HepG2 (cell line): ENCODE measurements around the gene TOM1L1. TPM values are rescaled to one million over a fixed set of nuclear protein-coding genes. Genes with fewer than 3 reads are reported as not detected.

ENCODE experiments used
- ELF1 ChIP-seq: sonication (generic); formaldehyde crosslinking; IDR thresholded peaks from 2 replicates; pipeline ENCODE4 v1.4.0; 2020; ENCODE audit warnings: missing genetic modification reagents
- FOSL1 ChIP-seq: sonication (generic); formaldehyde crosslinking; IDR thresholded peaks from 2 replicates; pipeline ENCODE4 v1.9.0; 2021; ENCODE audit warnings: missing genetic modification reagents, borderline replicate concordance
- JUN ChIP-seq: sonication (generic); formaldehyde crosslinking; IDR thresholded peaks from 2 replicates; pipeline ENCODE4 v1.4.0; 2020; ENCODE audit warnings: mild to moderate bottlenecking, missing genetic modification reagents
- LCORL ChIP-seq, 2 experiments: fragments of 450-650 bp in 1 of 2; sonication (generic) in 1 of 2; formaldehyde crosslinking in 1 of 2; IDR thresholded peaks; 2 replicates each; pipeline versions ENCODE4 v1.5.0 to v1.6.1; 2017 to 2020; ENCODE audit warnings: antibody characterized with exemption in 1 of 2, missing genetic modification reagents in 1 of 2
- NCOA1 ChIP-seq: sonication (generic); formaldehyde crosslinking; IDR thresholded peaks from 2 replicates; pipeline ENCODE4 v1.9.0; 2021; ENCODE audit warnings: missing genetic modification reagents
- SAP130 ChIP-seq: IDR thresholded peaks from 2 replicates; pipeline ENCODE4 v1.6.1; 2016; ENCODE audit warnings: low read depth
- SUZ12 ChIP-seq: fragments of 150-350 bp; IDR thresholded peaks from 2 replicates; pipeline ENCODE4 v1.6.1; 2014; ENCODE audit warnings: low read depth, low read length
- ZNF136 ChIP-seq: sonication (generic); formaldehyde crosslinking; IDR thresholded peaks from 2 replicates; pipeline ENCODE4 v1.8.1; 2022; ENCODE audit warnings: low read depth, mild to moderate bottlenecking, moderate library complexity, missing genetic modification reagents
- ZNF431 ChIP-seq: sonication (generic); formaldehyde crosslinking; IDR thresholded peaks from 2 replicates; pipeline ENCODE4 v1.9.0; 2022; ENCODE audit warnings: missing genetic modification reagents, low read depth, mild to moderate bottlenecking, borderline replicate concordance
- ZNF503 ChIP-seq: sonication (generic); formaldehyde crosslinking; IDR thresholded peaks from 2 replicates; pipeline ENCODE4 v1.4.0; 2020; ENCODE audit warnings: missing genetic modification reagents
- ZNF576 ChIP-seq: sonication (generic); formaldehyde crosslinking; IDR thresholded peaks from 2 replicates; pipeline ENCODE4 v1.4.0; 2020; ENCODE audit warnings: mild to moderate bottlenecking, missing genetic modification reagents
- ZNF75D ChIP-seq: sonication (generic); formaldehyde crosslinking; IDR thresholded peaks from 2 replicates; pipeline ENCODE4 v1.8.1; 2023; ENCODE audit warnings: missing genetic modification reagents, mild to moderate bottlenecking, borderline replicate concordance
- ZSCAN5A ChIP-seq: sonication (generic); formaldehyde crosslinking; IDR thresholded peaks from 2 replicates; pipeline ENCODE4 v1.8.0; 2022; ENCODE audit warnings: mild to moderate bottlenecking, missing genetic modification reagents, borderline replicate concordance
- polyA plus RNA-seq, 8 experiments: library from polyadenylated mRNA; depleted of rRNA in 3 of 8; stranded (reverse) in 7 of 8; unstranded in 1 of 8; fragments of >200 nt; fragmentation: Illumina TruSeq in 4 of 8; extraction: Trizol in 4 of 8; gene quantifications; 2 replicates each; pipeline versions ENCODE4 v1.2.1 to v1.2.3, GENCODE V29; 2011 to 2016; ENCODE audit warnings: low read depth in 4 of 8, missing spikeins in 1 of 8, mixed read lengths in 1 of 8; ENCODE audit not compliant: insufficient read depth in 1 of 8
- total RNA-seq, 5 experiments: library from RNA; depleted of rRNA; stranded (reverse); fragments of >200 nt; fragmentation: Illumina TruSeq; extraction: Trizol; gene quantifications; 2 replicates each; pipeline ENCODE4 v1.2.3, GENCODE V29; 2016; ENCODE audit warnings: low read depth in 1 of 5
- TF ChIP-seq, protein P1 (sequence below): sonication (generic); formaldehyde crosslinking; IDR thresholded peaks from 2 replicates; pipeline ENCODE4 v1.5.0; 2020; ENCODE audit warnings: missing genetic modification reagents, mild to moderate bottlenecking, borderline replicate concordance
- TF ChIP-seq, protein P2 (sequence below): sonication (generic); formaldehyde crosslinking; IDR thresholded peaks from 2 replicates; pipeline ENCODE4 v1.5.1; 2020; ENCODE audit warnings: mild to moderate bottlenecking, missing genetic modification reagents, moderate library complexity
- TF ChIP-seq, protein P3 (sequence below): sonication (generic); formaldehyde crosslinking; IDR thresholded peaks from 2 replicates; pipeline ENCODE4 v1.4.0; 2020; ENCODE audit warnings: missing genetic modification reagents, mild to moderate bottlenecking, borderline replicate concordance

TOM1L1 gene
- total and polyA plus RNA-seq, 2 of the 13 experiments (the other 11 are each of a cell fraction or from before 2014, with no cell fraction given) = 45.3 to 51.3 TPM

DNA sequence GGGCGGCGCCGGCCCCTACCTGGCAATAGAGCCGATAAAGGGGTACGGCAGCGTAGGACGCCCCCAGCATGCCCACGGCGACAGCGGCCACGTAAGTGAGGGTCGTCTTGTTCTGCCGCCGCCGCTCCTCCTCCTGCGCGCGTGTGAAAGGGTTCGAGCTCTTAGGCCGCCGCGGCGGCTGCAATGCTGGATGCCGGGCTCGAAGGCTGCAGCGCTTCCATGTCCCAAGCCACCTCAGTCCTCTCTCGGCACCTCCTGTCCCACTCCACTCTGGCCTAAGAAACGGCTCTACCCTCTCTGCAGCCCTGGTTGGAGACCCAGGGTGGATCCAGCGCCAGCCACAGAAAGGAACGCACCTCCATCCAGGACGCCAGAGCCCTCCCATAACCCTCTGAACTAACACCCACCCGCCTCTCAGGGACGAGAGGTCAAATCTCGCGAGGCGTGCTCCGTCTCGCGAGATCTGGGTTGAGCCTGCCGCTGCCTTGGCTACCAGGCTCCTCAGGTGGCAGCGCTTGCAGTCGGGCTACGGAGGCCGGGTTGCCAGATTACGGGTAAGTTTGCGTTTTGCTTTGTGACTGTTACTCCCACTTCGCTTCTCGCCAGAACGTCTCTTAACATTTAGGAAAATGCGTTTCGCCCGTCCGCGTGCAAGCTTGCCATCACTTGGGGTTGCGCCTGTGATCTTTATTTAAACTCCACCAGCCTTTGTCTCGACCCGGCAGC lies 67.8 kb downstream of the TOM1L1 start, which contains the start of the genes COX11 and STXBP4 (continued):
- TF ChIP-seq, protein P1, sequence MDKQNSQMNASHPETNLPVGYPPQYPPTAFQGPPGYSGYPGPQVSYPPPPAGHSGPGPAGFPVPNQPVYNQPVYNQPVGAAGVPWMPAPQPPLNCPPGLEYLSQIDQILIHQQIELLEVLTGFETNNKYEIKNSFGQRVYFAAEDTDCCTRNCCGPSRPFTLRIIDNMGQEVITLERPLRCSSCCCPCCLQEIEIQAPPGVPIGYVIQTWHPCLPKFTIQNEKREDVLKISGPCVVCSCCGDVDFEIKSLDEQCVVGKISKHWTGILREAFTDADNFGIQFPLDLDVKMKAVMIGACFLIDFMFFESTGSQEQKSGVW = 0 out of 2 replicates have a peak, but pooled peaks have one; percentile 29
- TF ChIP-seq SAP130 (CRISPR knock-in tag) = peak; percentile 97
- TF ChIP-seq ZNF503 (CRISPR knock-in tag) = no peak
- peak; percentile 66; the same call in 1 of the 2 replicates for TF ChIP-seq ZNF431 (CRISPR knock-in tag)
- peak; percentile 97 for TF ChIP-seq ZSCAN5A
- 0 out of 2 replicates have a peak, but pooled peaks have one; percentile 59 for TF ChIP-seq ZNF576 (CRISPR knock-in tag)
- no peak for TF ChIP-seq LCORL (IDR thresholded peaks at IDR 0.05)
- TF ChIP-seq LCORL (CRISPR knock-in tag; IDR thresholded peaks at IDR 0.05) = peak; percentile 83
- TF ChIP-seq ZNF136 (CRISPR knock-in tag) = peak; percentile 83
- peak; percentile 38; the same call in 1 of the 2 replicates for TF ChIP-seq ELF1 (CRISPR knock-in tag)
- 0 out of 2 replicates have a peak, but pooled peaks have one; percentile 34 for TF ChIP-seq FOSL1 (CRISPR knock-in tag)
- no peak for TF ChIP-seq SUZ12
- no peak for TF ChIP-seq JUN (CRISPR knock-in tag)
- peak; percentile 98 for TF ChIP-seq NCOA1
- TF ChIP-seq, protein P2, sequence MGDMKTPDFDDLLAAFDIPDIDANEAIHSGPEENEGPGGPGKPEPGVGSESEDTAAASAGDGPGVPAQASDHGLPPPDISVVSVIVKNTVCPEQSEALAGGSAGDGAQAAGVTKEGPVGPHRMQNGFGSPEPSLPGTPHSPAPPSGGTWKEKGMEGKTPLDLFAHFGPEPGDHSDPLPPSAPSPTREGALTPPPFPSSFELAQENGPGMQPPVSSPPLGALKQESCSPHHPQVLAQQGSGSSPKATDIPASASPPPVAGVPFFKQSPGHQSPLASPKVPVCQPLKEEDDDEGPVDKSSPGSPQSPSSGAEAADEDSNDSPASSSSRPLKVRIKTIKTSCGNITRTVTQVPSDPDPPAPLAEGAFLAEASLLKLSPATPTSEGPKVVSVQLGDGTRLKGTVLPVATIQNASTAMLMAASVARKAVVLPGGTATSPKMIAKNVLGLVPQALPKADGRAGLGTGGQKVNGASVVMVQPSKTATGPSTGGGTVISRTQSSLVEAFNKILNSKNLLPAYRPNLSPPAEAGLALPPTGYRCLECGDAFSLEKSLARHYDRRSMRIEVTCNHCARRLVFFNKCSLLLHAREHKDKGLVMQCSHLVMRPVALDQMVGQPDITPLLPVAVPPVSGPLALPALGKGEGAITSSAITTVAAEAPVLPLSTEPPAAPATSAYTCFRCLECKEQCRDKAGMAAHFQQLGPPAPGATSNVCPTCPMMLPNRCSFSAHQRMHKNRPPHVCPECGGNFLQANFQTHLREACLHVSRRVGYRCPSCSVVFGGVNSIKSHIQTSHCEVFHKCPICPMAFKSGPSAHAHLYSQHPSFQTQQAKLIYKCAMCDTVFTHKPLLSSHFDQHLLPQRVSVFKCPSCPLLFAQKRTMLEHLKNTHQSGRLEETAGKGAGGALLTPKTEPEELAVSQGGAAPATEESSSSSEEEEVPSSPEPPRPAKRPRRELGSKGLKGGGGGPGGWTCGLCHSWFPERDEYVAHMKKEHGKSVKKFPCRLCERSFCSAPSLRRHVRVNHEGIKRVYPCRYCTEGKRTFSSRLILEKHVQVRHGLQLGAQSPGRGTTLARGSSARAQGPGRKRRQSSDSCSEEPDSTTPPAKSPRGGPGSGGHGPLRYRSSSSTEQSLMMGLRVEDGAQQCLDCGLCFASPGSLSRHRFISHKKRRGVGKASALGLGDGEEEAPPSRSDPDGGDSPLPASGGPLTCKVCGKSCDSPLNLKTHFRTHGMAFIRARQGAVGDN (CRISPR knock-in tag) = peak; percentile 97
- TF ChIP-seq, protein P3, sequence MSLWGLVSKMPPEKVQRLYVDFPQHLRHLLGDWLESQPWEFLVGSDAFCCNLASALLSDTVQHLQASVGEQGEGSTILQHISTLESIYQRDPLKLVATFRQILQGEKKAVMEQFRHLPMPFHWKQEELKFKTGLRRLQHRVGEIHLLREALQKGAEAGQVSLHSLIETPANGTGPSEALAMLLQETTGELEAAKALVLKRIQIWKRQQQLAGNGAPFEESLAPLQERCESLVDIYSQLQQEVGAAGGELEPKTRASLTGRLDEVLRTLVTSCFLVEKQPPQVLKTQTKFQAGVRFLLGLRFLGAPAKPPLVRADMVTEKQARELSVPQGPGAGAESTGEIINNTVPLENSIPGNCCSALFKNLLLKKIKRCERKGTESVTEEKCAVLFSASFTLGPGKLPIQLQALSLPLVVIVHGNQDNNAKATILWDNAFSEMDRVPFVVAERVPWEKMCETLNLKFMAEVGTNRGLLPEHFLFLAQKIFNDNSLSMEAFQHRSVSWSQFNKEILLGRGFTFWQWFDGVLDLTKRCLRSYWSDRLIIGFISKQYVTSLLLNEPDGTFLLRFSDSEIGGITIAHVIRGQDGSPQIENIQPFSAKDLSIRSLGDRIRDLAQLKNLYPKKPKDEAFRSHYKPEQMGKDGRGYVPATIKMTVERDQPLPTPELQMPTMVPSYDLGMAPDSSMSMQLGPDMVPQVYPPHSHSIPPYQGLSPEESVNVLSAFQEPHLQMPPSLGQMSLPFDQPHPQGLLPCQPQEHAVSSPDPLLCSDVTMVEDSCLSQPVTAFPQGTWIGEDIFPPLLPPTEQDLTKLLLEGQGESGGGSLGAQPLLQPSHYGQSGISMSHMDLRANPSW (CRISPR knock-in tag) = 0 out of 2 replicates have a peak, but pooled peaks have one; percentile 13
- 0 out of 2 replicates have a peak, but pooled peaks have one; percentile 17 for TF ChIP-seq ZNF75D (CRISPR knock-in tag)
